NCI-H460 (cell line): ENCODE data around the gene UST. TPM values are rescaled to one million over a fixed set of nuclear protein-coding genes. Genes with fewer than 3 reads are reported as not detected.
"Not testable (repeated sequence)": the region's sequence is repeated elsewhere in the genome, so short reads cannot be mapped to it uniquely, and the experiment has no call there.

ENCODE experiments used
- DNase-seq: peaks from one replicate; pipeline ENCODE4 v3.0.0-alpha.2; 2016; ENCODE audit warnings: low read depth; ENCODE audit errors: extremely low read depth
- total RNA-seq: library from RNA; depleted of rRNA; stranded (reverse); fragments of >200 nt; shearing (Covaris generic); gene quantifications from 2 replicates; pipeline ENCODE4 v1.2.3, GENCODE V29; 2014

The UST gene
- total RNA-seq, 1 experiment from 2014 or later, result 0.12 TPM

GRCh38 chr6:148990403-148990802 is 243.6 kb downstream of the UST start:
- no peak for DNase-seq

- DNase-seq, result no peak
These were observed 250.0 kb downstream of the UST start for GRCh38 chr6:148996815-148997214.

GRCh38 chr6:148997865-148998264 is 251.0 kb downstream of the UST start:
- DNase-seq, result no peak

GRCh38 chr6:148998704-148999103 is 251.9 kb downstream of the UST start:
- no peak for DNase-seq

GRCh38 chr6:148999501-148999900 is 252.7 kb downstream of the UST start:
- DNase-seq, result no peak

GRCh38 chr6:148999929-149000468 is 253.2 kb downstream of the UST start:
- DNase-seq, result no peak

GRCh38 chr6:149001422-149001821 is 254.6 kb downstream of the UST start:
- no peak for DNase-seq

GRCh38 chr6:149003560-149003959 is 256.7 kb downstream of the UST start:
- no peak for DNase-seq

- no peak for DNase-seq
These were observed 257.8 kb downstream of the UST start for GRCh38 chr6:149004664-149005063.

- not testable (repeated sequence) for DNase-seq
These were observed 259.4 kb downstream of the UST start for GRCh38 chr6:149006236-149006635.

- DNase-seq, result no peak
These were observed 259.8 kb downstream of the UST start for GRCh38 chr6:149006671-149007070.

GRCh38 chr6:149007846-149008245 is 261.0 kb downstream of the UST start:
- DNase-seq, result no peak

GRCh38 chr6:149008741-149009140 is 261.9 kb downstream of the UST start:
- no peak for DNase-seq

GRCh38 chr6:149012040-149012545 is 265.3 kb downstream of the UST start:
- DNase-seq, result no peak

- DNase-seq, result no peak
These were observed 266.9 kb downstream of the UST start for GRCh38 chr6:149013586-149014344.

GRCh38 chr6:149014631-149015534 is 268.1 kb downstream of the UST start:
- no peak for DNase-seq

- no peak for DNase-seq
These were observed 269.0 kb downstream of the UST start for GRCh38 chr6:149015535-149016525.

- no peak for DNase-seq
These were observed 269.9 kb downstream of the UST start for GRCh38 chr6:149016716-149017115.

- no peak for DNase-seq
These were observed 273.5 kb downstream of the UST start for GRCh38 chr6:149020319-149020718.

GRCh38 chr6:149024361-149024760 is 277.5 kb downstream of the UST start:
- DNase-seq, result no peak
